GM12878 (cell line): ENCODE results near the gene FBXL14. TPM values are rescaled to one million over a fixed set of nuclear protein-coding genes. Genes with fewer than 3 reads are reported as not detected.
A peak's percentile ranks its signal among the peaks of the same experiment; 100 is the strongest.

Source experiments
- ATAC-seq: fragments of 200-7000 bp; cut with Tn5 transposase; 3 replicates; pipeline ENCODE4 v1.9.1; 2020; ENCODE audit warnings: mild to moderate bottlenecking, moderate library complexity
- BruUV-seq: library from RNA; stranded (reverse); fragments of 400-500 nt; replicated peaks from 2 replicates; lab custom pipeline; 2021; lab: Mats Ljungman, UMichigan
- CTCF ChIA-PET: fragments of 300-600 bp; sonication (Branson Sonifier 250); formaldehyde crosslinking; extraction: SDS; loops from one replicate; lab custom pipeline; 2021; ENCODE audit warnings: inconsistent platforms; lab: Yijun Ruan, JAX
- POLR2A ChIA-PET: fragments of 350-600 bp; formaldehyde crosslinking; extraction: SDS; loops from one replicate; lab custom pipeline; 2021; ENCODE audit warnings: inconsistent platforms; lab: Charles Lee
- RAD21 ChIA-PET: fragments of 300-600 bp; sonication (Branson Sonifier 250); formaldehyde crosslinking; loops from one replicate; lab custom pipeline; 2023; ENCODE audit warnings: antibody characterized with exemption; ENCODE audit not compliant: unreplicated experiment; lab: Charles Lee
- SMC1A ChIA-PET: fragments of 300-600 bp; sonication (Branson Sonifier 250); formaldehyde crosslinking; loops from one replicate; lab custom pipeline; 2023; ENCODE audit not compliant: unreplicated experiment, uncharacterized antibody; lab: Charles Lee
- DNase-seq: peaks from one replicate; pipeline ENCODE4 v3.0.0-alpha.2; 2011; ENCODE audit warnings: low read depth, low spot score
- FAIRE-seq: peaks from 3 replicates; lab custom pipeline; 2011; peaks lifted over from hg19 to GRCh38; lab: Jason Lieb, UNC
- H2AFZ ChIP-seq: 2 replicates; pipeline ENCODE4 v1.6.0; 2011; ENCODE audit warnings: low read depth, low read length, control low read depth; ENCODE audit not compliant: control insufficient read depth
- H3K27ac ChIP-seq: 2 replicates; pipeline ENCODE4 v1.5.1; 2011; ENCODE audit warnings: control low read depth; ENCODE audit not compliant: control insufficient read depth, insufficient read depth
- H3K27me3 ChIP-seq, 2 experiments: replicated peaks in 1 of 2; 2 replicates each; pipeline versions ENCODE4 v1.6.0 to v1.6.1; 2011; ENCODE audit warnings: low read length in 1 of 2; ENCODE audit not compliant: control insufficient read depth in 2 of 2, insufficient read depth in 2 of 2
- H3K36me3 ChIP-seq, 2 experiments: 2 replicates each; pipeline ENCODE4 v1.5.1; 2011; ENCODE audit warnings: low read length in 1 of 2; ENCODE audit not compliant: control insufficient read depth in 2 of 2, insufficient read depth in 2 of 2
- H3K4me1 ChIP-seq: 2 replicates; pipeline ENCODE4 v1.6.1; 2011; ENCODE audit warnings: mild to moderate bottlenecking, low read length, moderate library complexity, mixed read lengths; ENCODE audit not compliant: control insufficient read depth, insufficient read depth
- H3K4me2 ChIP-seq: 2 replicates; pipeline ENCODE4 v1.6.0; 2011; ENCODE audit warnings: control low read depth; ENCODE audit not compliant: control insufficient read depth, insufficient read depth
- H3K4me3 ChIP-seq: fragments of 200-600 bp; sonication (generic); 2 replicates; pipeline ENCODE4 v1.5.1; 2016
- H3K79me2 ChIP-seq: 2 replicates; pipeline ENCODE4 v1.6.0; 2011; ENCODE audit warnings: low read length; ENCODE audit not compliant: control insufficient read depth, insufficient read depth
- H3K9ac ChIP-seq: 2 replicates; pipeline ENCODE4 v1.8.0; 2011; ENCODE audit warnings: low read length, control low read depth, mixed read lengths; ENCODE audit not compliant: control insufficient read depth, insufficient read depth
- H3K9me3 ChIP-seq: replicated peaks from 3 replicates; pipeline ENCODE4 v1.5.1; 2011; ENCODE audit warnings: mild to moderate bottlenecking, low read length; ENCODE audit not compliant: control insufficient read depth, insufficient read depth
- H4K20me1 ChIP-seq: 2 replicates; pipeline ENCODE4 v1.6.0; 2011; ENCODE audit not compliant: control insufficient read depth, insufficient read depth
- CHD1 ChIP-seq: IDR thresholded peaks from 2 replicates; pipeline ENCODE4 v1.6.1; 2012; ENCODE audit warnings: low read depth, low read length, improper control_type of control experiment
- EP300 ChIP-seq, 2 experiments: fragments of 150-350 bp in 1 of 2; IDR thresholded peaks; 2 replicates each; pipeline ENCODE4 v1.6.1; 2011 to 2012; ENCODE audit warnings: low read depth in 2 of 2, low read length in 2 of 2, borderline replicate concordance in 1 of 2, improper control_type of control experiment in 1 of 2, inconsistent platforms in 1 of 2; ENCODE audit not compliant: control insufficient read depth in 1 of 2
- HDAC6 ChIP-seq: fragments of 200-600 bp; sonication (generic); IDR thresholded peaks from one replicate; pipeline ENCODE4 v1.8.0; 2017; ENCODE audit warnings: antibody characterized with exemption; ENCODE audit not compliant: unreplicated experiment
- IKZF1 ChIP-seq: fragments of 450-650 bp; conservative IDR thresholded peaks from 2 replicates; pipeline ENCODE4 v1.6.1; 2017; ENCODE audit warnings: antibody characterized with exemption, mild to moderate bottlenecking
- KAT2A ChIP-seq: conservative IDR thresholded peaks from 2 replicates; pipeline ENCODE4 v1.6.1; 2011; ENCODE audit warnings: low read depth, low read length; ENCODE audit not compliant: control insufficient read depth
- MEF2A ChIP-seq: IDR thresholded peaks from 2 replicates; pipeline ENCODE4 v1.6.1; 2011; ENCODE audit warnings: low read depth, mild to moderate bottlenecking, low read length, moderate library complexity; ENCODE audit not compliant: insufficient read depth
- SUZ12 ChIP-seq: fragments of 200-600 bp; sonication (generic); IDR thresholded peaks from one replicate; pipeline ENCODE4 v1.6.1; 2018; ENCODE audit warnings: antibody characterized with exemption, mild to moderate bottlenecking; ENCODE audit not compliant: unreplicated experiment
- WGBS: methylation state at CpG from one replicate; pipeline ENCODE4 v1.1.6; 2016; ENCODE audit warnings: low lambda C conversion rate; ENCODE audit not compliant: insufficient replicate concordance, insufficient coverage; ENCODE audit errors: missing lambda C conversion rate; 5-methylcytosine and 5-hydroxymethylcytosine counted together
- in situ Hi-C: fragments of 300-500 bp; cut with MboI; formaldehyde crosslinking; loops from 9 replicates; pipeline ENCODE4 v1.14.3; 2018; ENCODE audit warnings: mixed read lengths
- intact Hi-C: fragments of 100-400 bp; cut with micrococcal nuclease; formaldehyde crosslinking; loops from one replicate; pipeline ENCODE4 v1.14.2; 2022; ENCODE audit not compliant: unreplicated experiment
- polyA plus RNA-seq, 11 experiments: library from polyadenylated mRNA; depleted of rRNA in 4 of 11; unstranded in 6 of 11; stranded (reverse) in 5 of 11; fragments of >200 nt; fragmentation: Nextera tagmentation in 4 of 11; fragmentation: Illumina TruSeq in 1 of 11; extraction: Ambion mirVana in 4 of 11; extraction: Trizol in 1 of 11; gene quantifications; 1 replicate in 1 of 11; 2 replicates in 10 of 11; pipeline versions ENCODE4 v1.2.1 to v1.2.3, GENCODE V29; 2011 to 2016; ENCODE audit warnings: inconsistent platforms in 2 of 11, missing spikeins in 2 of 11, low read depth in 1 of 11
- total RNA-seq, 4 experiments: library from RNA; depleted of rRNA in 3 of 4; stranded (reverse); fragments of >200 nt in 3 of 4; fragmentation: Illumina TruSeq in 1 of 4; extraction: Trizol in 1 of 4; gene quantifications; 2 replicates each; pipeline versions ENCODE4 v1.2.1 to v1.2.3, GENCODE V29; 2013 to 2021
- TF ChIP-seq, protein P1 (sequence below), 3 experiments: IDR thresholded peaks in 2 of 3; conservative IDR thresholded peaks in 1 of 3; 2 replicates each; pipeline ENCODE4 v1.5.1; 2011; ENCODE audit warnings: low read depth in 3 of 3, low read length in 3 of 3, mild to moderate bottlenecking in 3 of 3, control low read depth in 2 of 3, moderate library complexity in 2 of 3, inconsistent platforms in 1 of 3, mixed read lengths in 1 of 3; ENCODE audit not compliant: control insufficient read depth in 2 of 3, insufficient read depth in 1 of 3; ENCODE audit errors: extremely low read depth in 1 of 3

FBXL14 gene
- total and polyA plus RNA-seq, 10 of the 15 experiments (the other 5 are each of a cell fraction or from before 2014, with no cell fraction given), result 0.44 to 19.0 (median 2.9) TPM

- TF ChIP-seq IKZF1 (peak; percentile 32; the same call in 1 of the 2 replicates), CHD1 (no peak), SUZ12 (peak; percentile 82), MEF2A (no peak), HDAC6 (peak; percentile 66)
Measured at GRCh38 chr12:1630133-1630826, 35.9 kb upstream of the FBXL14 start (continued).

GRCh38 chr12:1629338-1630132 is 35.2 kb upstream of the FBXL14 start:
- no peaks in the 10 kb centered on the region; the same call in 1 of the 2 replicates for H4K20me1 ChIP-seq
- 2% methylated on average over 27 of the region's 32 CpGs for WGBS
- no peak overlapping the region for H2AFZ ChIP-seq
- no peaks in the 10 kb centered on the region for H3K9me3 ChIP-seq
- H3K9ac ChIP-seq, result no peak overlapping the region
- ChIA-PET SMC1A (interaction anchor here (0.8 to 2.2 kb wide), 3 partner anchors 112 to 511 kb away, joined by 3 to 11 read pairs (median 5); no protein-coding TSS in a partner anchor), POLR2A (no interaction called here), RAD21 (interaction anchor here (0.6 to 2.7 kb wide), 8 partner anchors 9 to 511 kb away, joined by 3 to 18 read pairs (median 5); no protein-coding TSS in a partner anchor), CTCF (interaction anchor here (0.8 to 2.8 kb wide), 14 partner anchors 9 to 512 kb away, joined by 3 to 27 read pairs (median 4); no protein-coding TSS in a partner anchor)
- H3K4me2 ChIP-seq, result peak overlapping the region; percentile 72
- TF ChIP-seq IKZF1 (0 out of 2 replicates have a peak, but pooled peaks have one; percentile 4), KAT2A (no peak), EP300 (IDR thresholded peaks at IDR 0.05; ENCODE audit: borderline replicate concordance in 1 of 2, control insufficient read depth in 1 of 2, low read depth in 2 of 2, low read length in 2 of 2) (no peak)
- TF ChIP-seq, protein P1, sequence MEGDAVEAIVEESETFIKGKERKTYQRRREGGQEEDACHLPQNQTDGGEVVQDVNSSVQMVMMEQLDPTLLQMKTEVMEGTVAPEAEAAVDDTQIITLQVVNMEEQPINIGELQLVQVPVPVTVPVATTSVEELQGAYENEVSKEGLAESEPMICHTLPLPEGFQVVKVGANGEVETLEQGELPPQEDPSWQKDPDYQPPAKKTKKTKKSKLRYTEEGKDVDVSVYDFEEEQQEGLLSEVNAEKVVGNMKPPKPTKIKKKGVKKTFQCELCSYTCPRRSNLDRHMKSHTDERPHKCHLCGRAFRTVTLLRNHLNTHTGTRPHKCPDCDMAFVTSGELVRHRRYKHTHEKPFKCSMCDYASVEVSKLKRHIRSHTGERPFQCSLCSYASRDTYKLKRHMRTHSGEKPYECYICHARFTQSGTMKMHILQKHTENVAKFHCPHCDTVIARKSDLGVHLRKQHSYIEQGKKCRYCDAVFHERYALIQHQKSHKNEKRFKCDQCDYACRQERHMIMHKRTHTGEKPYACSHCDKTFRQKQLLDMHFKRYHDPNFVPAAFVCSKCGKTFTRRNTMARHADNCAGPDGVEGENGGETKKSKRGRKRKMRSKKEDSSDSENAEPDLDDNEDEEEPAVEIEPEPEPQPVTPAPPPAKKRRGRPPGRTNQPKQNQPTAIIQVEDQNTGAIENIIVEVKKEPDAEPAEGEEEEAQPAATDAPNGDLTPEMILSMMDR (IDR thresholded peaks at IDR 0.05 in 2 of 3, conservative IDR thresholded peaks at IDR 0.05 in 1 of 3; ENCODE audit: control insufficient read depth in 2 of 3, extremely low read depth in 1 of 3, insufficient read depth in 1 of 3, low read depth in 3 of 3, low read length in 3 of 3), result peak in 2 of 3 experiments; percentile 6 to 22; a peak in 2 of 6 replicates
- peak; percentile 65 for ATAC-seq
- H3K27ac ChIP-seq, result no peak overlapping the region
- in situ Hi-C loops (no loop called here), intact Hi-C loops (loop anchor here (5.0 kb wide), 2 partner anchors 163 to 313 kb away; no protein-coding TSS in a partner anchor)
- H3K36me3 ChIP-seq, result no peaks in the 10 kb centered on the region
- no peak for DNase-seq
- peaks cover 6% of the 10 kb centered on the region; the same call in 1 of the 2 replicates for H3K4me1 ChIP-seq
- no peak for FAIRE-seq
- H3K27me3 ChIP-seq, result peaks cover 2 to 4% of the 10 kb centered on the region in 2 experiments; a peak in 2 of 4 replicates
- no peaks in the 10 kb centered on the region for H3K79me2 ChIP-seq
- H3K4me3 ChIP-seq, result peak overlapping the region; percentile 59
- BruUV-seq, result no TSS peak
